Measurements from ENCODE around the gene AFF4.

The AFF4 gene

DNA sequence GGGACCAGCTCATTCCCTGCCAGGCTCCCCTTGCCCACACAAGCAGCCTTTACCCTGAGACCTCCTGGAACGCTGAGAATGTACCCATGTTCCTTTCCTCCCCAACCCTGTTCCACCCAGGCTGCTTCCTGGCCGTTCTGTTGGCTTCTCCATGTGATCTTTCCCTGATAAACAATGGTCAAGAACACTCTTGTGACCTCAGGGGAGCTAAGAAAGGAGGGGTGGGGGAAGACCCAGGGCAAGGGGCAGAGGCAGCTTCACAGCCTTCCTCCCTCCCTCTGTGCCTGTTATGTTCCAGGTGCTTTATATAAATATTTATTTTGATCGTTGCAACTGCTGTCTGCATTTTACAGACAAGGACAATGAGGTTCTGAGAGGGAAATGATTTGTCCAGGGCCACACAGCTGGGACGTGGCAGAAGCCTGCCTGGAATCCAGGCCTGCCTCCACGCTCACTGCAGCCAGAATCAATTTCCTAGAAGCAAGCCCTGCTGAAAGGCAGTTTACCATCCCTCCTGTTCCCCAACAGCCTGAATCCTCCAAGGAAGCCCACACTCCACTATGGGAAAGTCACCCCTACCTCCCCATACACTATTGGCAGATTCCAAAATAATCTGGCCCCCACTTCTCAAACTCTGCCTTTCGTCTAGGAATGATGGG, 136.9 kb downstream of the AFF4 start:
- DNase-seq (ENCODE audit: low spot score) = no peak

DNA sequence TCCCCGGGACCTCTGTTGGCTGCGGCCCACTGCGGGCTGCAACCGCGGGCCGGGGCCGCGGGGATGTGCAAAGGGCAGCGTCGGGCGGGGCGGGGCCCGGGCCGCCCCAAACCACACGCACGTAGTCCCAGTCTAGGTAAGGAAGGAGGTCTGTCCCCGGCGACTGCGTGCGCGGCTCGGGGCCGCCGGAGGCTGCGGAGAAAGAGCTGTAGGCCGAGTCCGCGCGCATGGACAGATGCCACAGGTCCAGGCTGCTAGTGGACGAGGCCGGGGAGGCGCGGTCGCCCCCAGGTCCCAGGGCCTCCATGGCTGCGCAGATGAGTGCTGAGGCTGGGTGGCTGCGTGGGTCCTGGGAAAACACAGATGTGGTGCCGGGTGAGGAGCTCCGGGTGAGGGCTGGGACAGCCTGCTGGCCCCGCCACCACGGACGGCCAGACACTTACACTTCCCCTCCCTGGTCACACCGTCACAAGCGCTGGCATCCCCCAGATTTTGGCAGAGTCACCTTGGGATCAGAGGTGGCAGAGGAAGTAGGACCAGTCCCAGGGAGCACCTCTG, 137.5 kb downstream of the AFF4 start:
- no peak for DNase-seq (ENCODE audit: low spot score)
